ENCODE measurements around the gene EPHA2. TPM values are rescaled to one million over a fixed set of nuclear protein-coding genes. Genes with fewer than 3 reads are reported as not detected.

The EPHA2 gene
- total and polyA plus RNA-seq, 7 experiments from 2014 or later = 0.30 to 0.61 (median 0.59) TPM; not detected in 4

DNA sequence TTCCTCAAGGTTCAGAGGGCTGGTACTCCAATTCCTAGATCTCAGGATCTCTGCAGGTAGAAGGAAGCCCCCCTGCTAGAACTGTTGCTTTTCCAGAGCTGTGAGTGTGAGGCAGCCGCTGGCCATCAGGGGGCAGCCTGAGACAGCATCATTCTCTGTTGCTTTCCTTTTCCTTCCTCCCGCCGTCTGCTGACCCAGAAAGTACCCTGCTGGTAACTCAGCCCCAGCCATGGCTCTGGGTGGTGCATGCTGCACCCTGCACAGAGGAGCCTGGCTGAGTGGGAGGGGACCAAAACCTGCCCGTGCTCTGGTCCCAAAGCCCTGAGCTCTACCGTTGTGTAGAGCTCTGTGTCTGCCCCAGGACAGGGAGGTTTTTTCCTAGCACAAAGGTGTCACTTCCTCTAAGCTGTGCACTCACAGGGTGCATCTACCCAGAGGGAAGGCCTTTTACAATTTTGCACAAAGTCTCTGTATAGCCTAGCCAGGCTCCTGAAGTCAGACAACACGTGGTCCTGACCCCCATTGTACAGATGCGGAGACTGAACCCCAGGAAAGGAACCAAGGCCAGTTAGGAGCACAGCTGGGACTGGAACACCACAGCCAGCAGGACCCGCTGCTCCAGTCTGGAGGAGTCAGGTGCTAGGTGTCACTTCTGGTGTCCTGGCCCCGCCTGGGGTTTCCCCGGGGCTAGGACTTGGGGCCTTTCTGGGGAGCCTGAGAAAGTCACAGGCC is 76.8 kb downstream of the EPHA2 start:
- intact Hi-C loops (cut with micrococcal nuclease) = loop anchor here (1.0 to 5.0 kb wide), 4 partner anchors 76 to 288 kb away; partner anchors contain the start of gene SZRD1 (in 1 of the 2)
- DNase-seq (peak; percentile 52 to 80 (median 73)), ATAC-seq (peak; percentile 91)
- Histone ChIP-seq H3K4me3 (ENCODE audit: low read length) (peak overlapping the region; percentile 40), H3K36me3 (ENCODE audit: control insufficient read depth in 2 of 3, insufficient read depth in 3 of 3, low read length in 3 of 3) (no peaks in the 10 kb centered on the region), H3K27me3 (ENCODE audit: control insufficient read depth in 2 of 2, insufficient read depth in 2 of 2, low read length in 2 of 2) (peaks cover 0 to 4% of the 10 kb centered on the region in 2 donors), H3K4me1 (ENCODE audit: control insufficient read depth in 2 of 2, insufficient read depth in 2 of 2, low read length in 2 of 2) (peaks cover 6% of the 10 kb centered on the region in 2 donors), H3K9me3 (ENCODE audit: control insufficient read depth in 2 of 3, low read length in 3 of 3) (no peaks in the 10 kb centered on the region), H3K27ac (ENCODE audit: low read depth, low read length) (no peak overlapping the region)
- Mint-ChIP-seq H3K9me3 (peaks cover 0 to 3% (median 0%) of the 10 kb centered on the region in 11 donors), H3K4me3 (peak overlapping the region; percentile 58 to 86 (median 77)), H3K27ac (peak overlapping the region in 6 of 9 donors; percentile 10 to 83 (median 40)), H3K4me1 (peaks cover 6 to 15% (median 10%) of the 10 kb centered on the region in 7 donors), H3K27me3 (peaks cover under 1 to 12% (median 5%) of the 10 kb centered on the region in 5 donors), H3K36me3 (no peaks in the 10 kb centered on the region)
- ChIA-PET CTCF (interaction anchor here (0.6 to 13.1 kb wide), 25 partner anchors 9 to 342 kb away, joined by 3 to 240 read pairs (median 4); partner anchors contain the start of gene FBXO42), POLR2A (interaction anchor here (0.8 to 1.0 kb wide), 3 partner anchors 77 to 108 kb away, joined by 3 to 4 read pairs (median 3); partner anchors contain the start of gene EPHA2)

DNA sequence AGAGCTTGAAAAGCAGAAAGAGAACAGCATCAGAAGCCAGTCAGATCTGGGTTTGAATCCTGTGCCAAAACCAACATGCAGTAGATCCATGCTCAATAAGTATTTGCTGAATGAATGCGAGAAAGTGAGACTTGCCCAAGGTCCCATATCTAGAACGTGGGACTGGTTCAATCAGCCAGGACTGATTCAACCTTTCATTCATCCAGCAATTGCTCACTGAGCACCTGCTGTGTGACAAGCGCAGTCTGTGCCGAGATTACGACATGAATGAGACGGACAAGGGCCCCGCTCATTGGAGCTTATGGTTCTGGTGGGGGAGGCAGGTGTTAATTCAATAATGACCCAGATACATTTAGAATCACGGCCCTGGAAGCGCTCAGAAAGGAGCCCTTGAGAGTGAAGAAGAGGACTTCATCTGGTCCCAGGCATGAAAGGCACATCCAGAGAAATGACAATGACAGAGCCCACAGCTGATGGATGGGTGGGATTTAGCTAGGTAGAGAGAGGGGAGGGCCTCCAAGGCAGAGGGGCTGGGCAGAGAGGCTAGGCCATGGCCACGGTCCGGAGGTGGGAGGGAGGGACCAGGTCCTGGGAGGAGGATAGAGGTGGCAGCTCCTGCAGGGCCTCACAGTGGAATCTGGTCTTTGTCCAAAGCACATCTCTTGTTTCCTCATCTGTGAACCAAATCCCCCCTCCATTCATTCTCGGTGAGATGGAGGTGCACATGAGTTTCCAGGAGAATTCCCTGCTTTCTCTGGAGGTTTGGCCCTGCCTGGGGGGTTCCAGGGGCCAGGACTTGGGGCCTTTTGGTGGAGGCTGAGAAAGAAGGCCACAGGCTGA is 78.2 kb downstream of the EPHA2 start:
- intact Hi-C loops (cut with micrococcal nuclease) = loop anchor here (2.0 to 5.0 kb wide), 2 partner anchors 77 to 290 kb away; partner anchors contain the start of gene SZRD1 (in 1 of the 2)
- DNase-seq = no peak

GRCh38 chr1:16076865-16077238 is 79.0 kb downstream of the EPHA2 start:
- no peak overlapping the region for H3K27ac Mint-ChIP-seq
- CTCF ChIA-PET = interaction anchor here (1.3 to 13.1 kb wide), 3 partner anchors 92 to 167 kb away, joined by 3 to 240 read pairs (median 7); no protein-coding TSS in a partner anchor
- no peak overlapping the region for H3K4me3 ChIP-seq (ENCODE audit: low read length)
- H3K27ac ChIP-seq (ENCODE audit: low read depth, low read length) = no peak overlapping the region
- POLR2A ChIA-PET = no interaction called here
- peaks cover 0 to 3% (median 0%) of the 10 kb centered on the region in 11 donors for H3K9me3 Mint-ChIP-seq
- peaks cover 6 to 11% of the 10 kb centered on the region in 2 donors for H3K4me1 ChIP-seq (ENCODE audit: control insufficient read depth in 2 of 2, insufficient read depth in 2 of 2, low read length in 2 of 2)
- H3K27me3 ChIP-seq (ENCODE audit: control insufficient read depth in 2 of 2, insufficient read depth in 2 of 2, low read length in 2 of 2) = peaks cover 0 to 6% of the 10 kb centered on the region in 2 donors
- no peaks in the 10 kb centered on the region for H3K36me3 ChIP-seq (ENCODE audit: control insufficient read depth in 2 of 3, insufficient read depth in 3 of 3, low read length in 3 of 3)
- H3K9me3 ChIP-seq (ENCODE audit: control insufficient read depth in 2 of 3, low read length in 3 of 3) = no peaks in the 10 kb centered on the region
- H3K4me1 Mint-ChIP-seq = peaks cover 13 to 20% (median 15%) of the 10 kb centered on the region in 7 donors
- no peak overlapping the region for H3K4me3 Mint-ChIP-seq
- DNase-seq (no peak), ATAC-seq (no peak)
- intact Hi-C loops (cut with micrococcal nuclease) = loop anchor here in 1 of 2 donors (5.0 kb wide), 1 partner anchor 290 kb away; the partner anchor contains the start of gene SZRD1
- peaks cover 5 to 28% (median 10%) of the 10 kb centered on the region in 5 donors for H3K27me3 Mint-ChIP-seq
- H3K36me3 Mint-ChIP-seq = peaks cover 0 to 2% (median 0%) of the 10 kb centered on the region in 5 donors

More for the DNA sequence above, 78.2 kb downstream of the EPHA2 start:
- ATAC-seq = no peak
- Mint-ChIP-seq H3K27ac (peak overlapping the region in 2 of 9 donors; percentile 31 to 43), H3K27me3 (peaks cover 5 to 20% (median 10%) of the 10 kb centered on the region in 5 donors), H3K36me3 (peaks cover 0 to 2% (median 0%) of the 10 kb centered on the region in 5 donors), H3K4me3 (peak overlapping the region in 2 of 10 donors; percentile 29 to 46), H3K4me1 (peaks cover 13 to 20% (median 15%) of the 10 kb centered on the region in 7 donors), H3K9me3 (peaks cover 0 to 3% (median 0%) of the 10 kb centered on the region in 11 donors)
- ChIA-PET CTCF (interaction anchor here (1.1 to 13.1 kb wide), 6 partner anchors 7 to 275 kb away, joined by 3 to 240 read pairs (median 7); partner anchors contain the start of gene FBXO42), POLR2A (no interaction called here)
- Histone ChIP-seq H3K27ac (ENCODE audit: low read depth, low read length) (no peak overlapping the region), H3K27me3 (ENCODE audit: control insufficient read depth in 2 of 2, insufficient read depth in 2 of 2, low read length in 2 of 2) (peaks cover 0 to 6% of the 10 kb centered on the region in 2 donors), H3K4me1 (ENCODE audit: control insufficient read depth in 2 of 2, insufficient read depth in 2 of 2, low read length in 2 of 2) (peaks cover 6 to 11% of the 10 kb centered on the region in 2 donors), H3K9me3 (ENCODE audit: control insufficient read depth in 2 of 3, low read length in 3 of 3) (no peaks in the 10 kb centered on the region), H3K4me3 (ENCODE audit: low read length) (no peak overlapping the region), H3K36me3 (ENCODE audit: control insufficient read depth in 2 of 3, insufficient read depth in 3 of 3, low read length in 3 of 3) (no peaks in the 10 kb centered on the region)

- ATAC-seq = no peak
- Mint-ChIP-seq H3K36me3 (peaks cover 0 to 2% (median 0%) of the 10 kb centered on the region in 5 donors), H3K27me3 (peaks cover 5 to 34% (median 10%) of the 10 kb centered on the region in 5 donors), H3K4me3 (no peak overlapping the region), H3K27ac (no peak overlapping the region), H3K4me1 (peaks cover 14 to 20% (median 15%) of the 10 kb centered on the region in 7 donors), H3K9me3 (peaks cover 0 to 3% (median 0%) of the 10 kb centered on the region in 11 donors)
- intact Hi-C loops (cut with micrococcal nuclease) = loop anchor here in 1 of 2 donors (5.0 kb wide), 1 partner anchor 291 kb away; the partner anchor contains the start of gene SZRD1
- Histone ChIP-seq H3K4me3 (ENCODE audit: low read length) (no peak overlapping the region), H3K27ac (ENCODE audit: low read depth, low read length) (no peak overlapping the region), H3K27me3 (ENCODE audit: control insufficient read depth in 2 of 2, insufficient read depth in 2 of 2, low read length in 2 of 2) (peaks cover 0 to 6% of the 10 kb centered on the region in 2 donors), H3K36me3 (ENCODE audit: control insufficient read depth in 2 of 3, insufficient read depth in 3 of 3, low read length in 3 of 3) (no peaks in the 10 kb centered on the region), H3K9me3 (ENCODE audit: control insufficient read depth in 2 of 3, low read length in 3 of 3) (no peaks in the 10 kb centered on the region), H3K4me1 (ENCODE audit: control insufficient read depth in 2 of 2, insufficient read depth in 2 of 2, low read length in 2 of 2) (peaks cover 6 to 11% of the 10 kb centered on the region in 2 donors)
- POLR2A ChIA-PET = no interaction called here
- CTCF ChIA-PET = interaction anchor here (0.5 to 13.1 kb wide), 4 partner anchors 112 to 268 kb away, joined by 3 to 240 read pairs (median 4); no protein-coding TSS in a partner anchor
- no peak for DNase-seq
These were observed 79.6 kb downstream of the EPHA2 start for GRCh38 chr1:16076031-16076864.

DNA sequence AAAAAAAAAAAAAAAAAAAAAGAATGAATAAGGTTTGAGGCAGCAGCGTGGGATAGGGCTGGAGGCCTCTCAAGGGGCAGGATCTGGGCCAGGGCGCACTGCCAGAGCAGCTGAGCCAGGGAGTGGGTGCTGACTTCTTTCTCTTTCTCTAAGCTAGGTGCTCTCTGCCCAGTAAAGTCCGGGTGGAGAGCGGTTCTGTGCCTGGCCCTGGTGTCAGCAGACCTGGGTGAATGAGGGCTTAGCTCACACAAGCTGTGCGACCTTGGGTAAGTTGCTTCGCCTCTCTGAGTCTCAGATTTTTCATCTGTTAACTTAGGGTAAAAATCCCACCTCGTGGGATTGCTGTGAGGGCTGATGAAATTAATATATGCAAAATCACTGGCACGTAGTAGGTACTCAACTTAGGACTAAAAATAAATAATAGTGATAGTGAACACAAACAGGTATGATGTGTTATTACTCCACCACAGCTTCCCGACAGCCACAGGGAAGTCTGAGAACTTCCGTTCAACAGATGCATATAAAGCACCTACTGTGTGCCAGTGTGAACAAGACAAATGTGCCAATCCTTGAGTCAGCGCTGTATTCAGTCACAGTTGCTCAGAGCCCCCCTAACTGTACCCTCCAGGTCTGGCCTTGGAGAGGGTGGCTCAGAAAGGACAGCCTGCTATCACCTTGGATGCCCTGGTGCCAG is 80.4 kb downstream of the EPHA2 start:
- Histone ChIP-seq H3K9me3 (ENCODE audit: control insufficient read depth in 2 of 3, low read length in 3 of 3) (no peaks in the 10 kb centered on the region), H3K4me3 (ENCODE audit: low read length) (no peak overlapping the region), H3K27ac (ENCODE audit: low read depth, low read length) (no peak overlapping the region), H3K36me3 (ENCODE audit: control insufficient read depth in 2 of 3, insufficient read depth in 3 of 3, low read length in 3 of 3) (no peaks in the 10 kb centered on the region), H3K27me3 (ENCODE audit: control insufficient read depth in 2 of 2, insufficient read depth in 2 of 2, low read length in 2 of 2) (peaks cover 0 to 6% of the 10 kb centered on the region in 2 donors), H3K4me1 (ENCODE audit: control insufficient read depth in 2 of 2, insufficient read depth in 2 of 2, low read length in 2 of 2) (peaks cover 11 to 12% of the 10 kb centered on the region in 2 donors)
- peak overlapping the region in 1 of 10 donors; percentile 25 for H3K4me3 Mint-ChIP-seq
- peaks cover 14 to 22% (median 15%) of the 10 kb centered on the region in 7 donors for H3K4me1 Mint-ChIP-seq
- H3K9me3 Mint-ChIP-seq = peaks cover 0 to 3% (median 0%) of the 10 kb centered on the region in 11 donors
- peaks cover 0 to 2% (median 0%) of the 10 kb centered on the region in 5 donors for H3K36me3 Mint-ChIP-seq
- DNase-seq (no peak), ATAC-seq (no peak)
- ChIA-PET CTCF (interaction anchor here (0.6 to 13.1 kb wide), 4 partner anchors 112 to 249 kb away, joined by 3 to 240 read pairs (median 4); no protein-coding TSS in a partner anchor), POLR2A (no interaction called here)
- intact Hi-C loops (cut with micrococcal nuclease) = loop anchor here in 1 of 2 donors (5.0 kb wide), 1 partner anchor 292 kb away; the partner anchor contains the start of gene SZRD1
- H3K27me3 Mint-ChIP-seq = peaks cover 5 to 36% (median 10%) of the 10 kb centered on the region in 5 donors
- no peak overlapping the region for H3K27ac Mint-ChIP-seq
